Panc1 (cell line): Measurements from ENCODE around the gene CFAP97D1. TPM values are rescaled to one million over a fixed set of nuclear protein-coding genes. Genes with fewer than 3 reads are reported as not detected.

ENCODE experiments used
- ATAC-seq: fragments of 200-7000 bp; cut with Tn5 transposase; 2 replicates; pipeline ENCODE4 v1.9.1; 2020; ENCODE audit warnings: mild to moderate bottlenecking, moderate library complexity
- BruUV-seq: library from RNA; stranded (reverse); fragments of 400-500 nt; replicated peaks from 2 replicates; lab custom pipeline; 2021; lab: Mats Ljungman, UMichigan
- CTCF ChIA-PET: fragments of 300-600 bp; sonication (Branson Sonifier 250); formaldehyde crosslinking; loops from one replicate; lab custom pipeline; 2022; ENCODE audit warnings: antibody characterized with exemption; lab: Charles Lee
- POLR2A ChIA-PET: fragments of 300-600 bp; sonication (Branson Sonifier 250); formaldehyde crosslinking; loops from one replicate; lab custom pipeline; 2022; ENCODE audit warnings: antibody characterized with exemption; lab: Charles Lee
- DNase-seq: peaks from one replicate; pipeline ENCODE4 v3.0.0-alpha.2; 2010; ENCODE audit warnings: low read depth, low spot score
- H3K27ac ChIP-seq: 2 replicates; pipeline ENCODE4 v1.5.1; 2011; ENCODE audit warnings: mild to moderate bottlenecking, low read length, inconsistent platforms
- H3K27me3 ChIP-seq: fragments of 200-500 bp; sonication (Bioruptor generic); 2 replicates; pipeline ENCODE4 v1.6.0; 2014; ENCODE audit warnings: low read length, inconsistent platforms; ENCODE audit not compliant: control insufficient read depth, insufficient read depth
- H3K36me3 ChIP-seq: fragments of 200-500 bp; sonication (Bioruptor generic); 2 replicates; pipeline ENCODE4 v1.5.1; 2014; ENCODE audit warnings: inconsistent platforms, mild to moderate bottlenecking, low read length, moderate library complexity; ENCODE audit not compliant: control insufficient read depth, insufficient read depth
- H3K4me1 ChIP-seq: 2 replicates; pipeline ENCODE4 v1.5.1; 2011; ENCODE audit warnings: inconsistent platforms, mild to moderate bottlenecking, low read length, moderate library complexity; ENCODE audit not compliant: control insufficient read depth, insufficient read depth
- H3K4me3 ChIP-seq, 2 experiments: 2 replicates each; pipeline ENCODE4 v1.5.1; 2011 to 2012; ENCODE audit warnings: low read depth in 2 of 2, low read length in 2 of 2, mild to moderate bottlenecking in 2 of 2, inconsistent platforms in 1 of 2, moderate library complexity in 1 of 2
- H3K9me3 ChIP-seq: fragments of 200-500 bp; sonication (Bioruptor generic); 2 replicates; pipeline ENCODE4 v1.5.1; 2014; ENCODE audit warnings: low read depth, mild to moderate bottlenecking, inconsistent platforms, low read length, moderate library complexity; ENCODE audit not compliant: control insufficient read depth, insufficient read depth
- POLR2AphosphoS5 ChIP-seq: IDR thresholded peaks from 2 replicates; pipeline ENCODE4 v1.6.1; 2012; ENCODE audit warnings: mild to moderate bottlenecking, low read depth, low read length, moderate library complexity
- REST ChIP-seq, 2 experiments: IDR thresholded peaks; 2 replicates each; pipeline ENCODE4 v1.6.1; 2011 to 2012; ENCODE audit warnings: low read depth in 2 of 2, control low read depth in 1 of 2, low read length in 1 of 2, mild to moderate bottlenecking in 1 of 2, moderate library complexity in 1 of 2; ENCODE audit not compliant: insufficient read depth in 1 of 2
- SIN3A ChIP-seq: IDR thresholded peaks from 2 replicates; pipeline ENCODE4 v1.6.1; 2012; ENCODE audit warnings: low read depth, mild to moderate bottlenecking, low read length, moderate library complexity, borderline replicate concordance; ENCODE audit not compliant: insufficient read depth
- TCF7L2 ChIP-seq: IDR thresholded peaks from 2 replicates; pipeline ENCODE4 v1.6.1; 2011; ENCODE audit warnings: mild to moderate bottlenecking, low read depth, low read length, inconsistent platforms
- in situ Hi-C: cut with HindIII; loops from 2 replicates; pipeline ENCODE4 v1.10.0; 2016; ENCODE audit warnings: low sequenced_read_pairs, low pct_unique_long_range_greater_than_20kb
- intact Hi-C: fragments of 100-400 bp; cut with micrococcal nuclease; formaldehyde crosslinking; loops from one replicate; pipeline ENCODE4 v1.10.0; 2022; ENCODE audit not compliant: unreplicated experiment
- total RNA-seq: library from RNA; stranded (reverse); gene quantifications from one replicate; pipeline ENCODE4 v1.2.1, GENCODE V29; 2021; ENCODE audit not compliant: unreplicated experiment
- TF ChIP-seq, protein P1 (sequence below): fragments of 450-650 bp; IDR thresholded peaks from 2 replicates; pipeline ENCODE4 v1.5.1; 2017; ENCODE audit warnings: mild to moderate bottlenecking

Gene CFAP97D1
- total RNA-seq, 1 experiment from 2014 or later = not detected

GRCh38 chr17:43789482-43789881 is 9.2 kb downstream of the CFAP97D1 start:
- Histone ChIP-seq H3K27ac (no peak overlapping the region), H3K36me3 (no peaks in the 10 kb centered on the region), H3K4me1 (no peaks in the 10 kb centered on the region), H3K9me3 (no peaks in the 10 kb centered on the region), H3K4me3 (no peak overlapping the region), H3K27me3 (no peaks in the 10 kb centered on the region)
- no TSS peak for BruUV-seq
- POLR2A ChIA-PET = interaction anchor here (0.7 kb wide), 1 partner anchor 209 kb away, joined by 3 read pairs; no protein-coding TSS in a partner anchor
- no peak for TF ChIP-seq POLR2AphosphoS5
- TF ChIP-seq TCF7L2 = no peak
- TF ChIP-seq, protein P1, sequence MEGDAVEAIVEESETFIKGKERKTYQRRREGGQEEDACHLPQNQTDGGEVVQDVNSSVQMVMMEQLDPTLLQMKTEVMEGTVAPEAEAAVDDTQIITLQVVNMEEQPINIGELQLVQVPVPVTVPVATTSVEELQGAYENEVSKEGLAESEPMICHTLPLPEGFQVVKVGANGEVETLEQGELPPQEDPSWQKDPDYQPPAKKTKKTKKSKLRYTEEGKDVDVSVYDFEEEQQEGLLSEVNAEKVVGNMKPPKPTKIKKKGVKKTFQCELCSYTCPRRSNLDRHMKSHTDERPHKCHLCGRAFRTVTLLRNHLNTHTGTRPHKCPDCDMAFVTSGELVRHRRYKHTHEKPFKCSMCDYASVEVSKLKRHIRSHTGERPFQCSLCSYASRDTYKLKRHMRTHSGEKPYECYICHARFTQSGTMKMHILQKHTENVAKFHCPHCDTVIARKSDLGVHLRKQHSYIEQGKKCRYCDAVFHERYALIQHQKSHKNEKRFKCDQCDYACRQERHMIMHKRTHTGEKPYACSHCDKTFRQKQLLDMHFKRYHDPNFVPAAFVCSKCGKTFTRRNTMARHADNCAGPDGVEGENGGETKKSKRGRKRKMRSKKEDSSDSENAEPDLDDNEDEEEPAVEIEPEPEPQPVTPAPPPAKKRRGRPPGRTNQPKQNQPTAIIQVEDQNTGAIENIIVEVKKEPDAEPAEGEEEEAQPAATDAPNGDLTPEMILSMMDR = no peak
- no peak for TF ChIP-seq SIN3A
- TF ChIP-seq REST (IDR thresholded peaks at IDR 0.05; ENCODE audit: insufficient read depth in 1 of 2, low read depth in 2 of 2, low read length in 1 of 2) = no peak
- ATAC-seq (no peak), DNase-seq (no peak)
- in situ Hi-C loops = no loop called here
- intact Hi-C loops = no loop called here
- CTCF ChIA-PET = interaction anchor here (0.6 to 0.9 kb wide), 3 partner anchors 26 to 62 kb away, joined by 4 to 6 read pairs (median 5); no protein-coding TSS in a partner anchor

- ChIA-PET POLR2A (no interaction called here), CTCF (interaction anchor here (0.6 to 0.9 kb wide), 2 partner anchors 56 to 61 kb away, joined by 4 to 6 read pairs; no protein-coding TSS in a partner anchor)
- ATAC-seq = peak; percentile 78
- intact Hi-C loops (no loop called here), in situ Hi-C loops (no loop called here)
- no peak for DNase-seq
- TF ChIP-seq, protein P1 = peak; percentile 46
- TF ChIP-seq POLR2AphosphoS5 = no peak
- BruUV-seq = no TSS peak
- no peaks in the 10 kb centered on the region for H3K27me3 ChIP-seq
- H3K4me1 ChIP-seq = no peaks in the 10 kb centered on the region
- H3K4me3 ChIP-seq = no peak overlapping the region
- H3K9me3 ChIP-seq = no peaks in the 10 kb centered on the region
- no peaks in the 10 kb centered on the region for H3K36me3 ChIP-seq
- H3K27ac ChIP-seq = no peak overlapping the region
Observed at GRCh38 chr17:43790311-43790940, 10.2 kb downstream of the CFAP97D1 start.
